K562 (cell line): ENCODE data around the gene OPRD1. TPM values are rescaled to one million over a fixed set of nuclear protein-coding genes. Genes with fewer than 3 reads are reported as not detected.
A peak's percentile ranks its signal among the peaks of the same experiment; 100 is the strongest.

Experiments
- BRCA1 ChIP-seq, 2 experiments: fragments of 450-650 bp in 1 of 2; sonication (generic) in 1 of 2; formaldehyde crosslinking in 1 of 2; IDR thresholded peaks; 2 replicates each; pipeline versions ENCODE4 v1.5.0 to v1.6.1; 2017 to 2020; ENCODE audit warnings: mild to moderate bottlenecking in 1 of 2, missing genetic modification reagents in 1 of 2
- CBX1 ChIP-seq: sonication (generic); IDR thresholded peaks from 2 replicates; pipeline ENCODE4 v1.6.1; 2016; ENCODE audit warnings: antibody characterized with exemption, low read depth, mild to moderate bottlenecking
- ELF2 ChIP-seq: fragments of 250-450 bp; sonication (Bioruptor Pico); IDR thresholded peaks from 2 replicates; pipeline ENCODE4 v1.5.0; 2021; ENCODE audit warnings: mild to moderate bottlenecking
- FOXK2 ChIP-seq, 2 experiments: fragments of 450-650 bp; IDR thresholded peaks in 1 of 2; conservative IDR thresholded peaks in 1 of 2; 2 replicates each; pipeline ENCODE4 v1.6.1; 2016; ENCODE audit warnings: low read depth in 2 of 2, mild to moderate bottlenecking in 1 of 2
- HDAC8 ChIP-seq: fragments of 450-650 bp; IDR thresholded peaks from 2 replicates; pipeline ENCODE4 v1.6.1; 2016; ENCODE audit warnings: mild to moderate bottlenecking, missing genetic modification characterization, moderate library complexity, missing compliant biosample characterization
- HMG20A ChIP-seq: fragments of 450-650 bp; formaldehyde crosslinking; conservative IDR thresholded peaks from 2 replicates; pipeline ENCODE4 v1.4.0; 2020; ENCODE audit warnings: mild to moderate bottlenecking, mixed read lengths
- HNRNPH1 ChIP-seq: fragments of 200-400 bp; formaldehyde crosslinking; optimal IDR thresholded peaks from 2 replicates; pipeline ENCODE3; 2017; ENCODE audit warnings: low read depth, mild to moderate bottlenecking, low read length, moderate library complexity
- IFI16 ChIP-seq: fragments of 250-450 bp; sonication (Bioruptor Pico); IDR thresholded peaks from 2 replicates; pipeline ENCODE4 v2.1.2; 2022; ENCODE audit warnings: mild to moderate bottlenecking, inconsistent platforms
- KAT8 ChIP-seq: fragments of 450-650 bp; IDR thresholded peaks from 2 replicates; pipeline ENCODE4 v1.6.1; 2016; ENCODE audit warnings: low read depth, mild to moderate bottlenecking
- MTA1 ChIP-seq: fragments of 450-650 bp; IDR thresholded peaks from 2 replicates; pipeline ENCODE4 v1.6.1; 2017; ENCODE audit warnings: borderline replicate concordance
- NCOA1 ChIP-seq: fragments of 450-650 bp; IDR thresholded peaks from 2 replicates; pipeline ENCODE4 v1.6.1; 2016; ENCODE audit warnings: low read depth
- NFATC3 ChIP-seq: fragments of 450-650 bp; IDR thresholded peaks from 2 replicates; pipeline ENCODE4 v1.6.1; 2017; ENCODE audit warnings: mild to moderate bottlenecking
- POLR3A ChIP-seq: IDR thresholded peaks from 2 replicates; pipeline ENCODE4 v1.6.1; 2011; ENCODE audit warnings: borderline replicate concordance, mild to moderate bottlenecking, moderate library complexity; ENCODE audit not compliant: insufficient read length, insufficient read depth; ENCODE audit errors: extremely low read depth
- SMAD3 ChIP-seq: fragments of 450-650 bp; formaldehyde crosslinking; conservative IDR thresholded peaks from 2 replicates; pipeline ENCODE4 v1.4.0; 2020; ENCODE audit warnings: mild to moderate bottlenecking
- SNIP1 ChIP-seq: fragments of 450-650 bp; IDR thresholded peaks from 2 replicates; pipeline ENCODE4 v1.7.1; 2017; ENCODE audit warnings: low read depth, mild to moderate bottlenecking
- TAF7 ChIP-seq: fragments of 450-650 bp; IDR thresholded peaks from 2 replicates; pipeline ENCODE4 v1.6.1; 2016; ENCODE audit warnings: missing genetic modification characterization, missing compliant biosample characterization
- TOE1 ChIP-seq, 2 experiments: fragments of 450-650 bp in 1 of 2; sonication (generic) in 1 of 2; formaldehyde crosslinking in 1 of 2; IDR thresholded peaks; 2 replicates each; pipeline versions ENCODE4 v1.7.1 to v1.8.0; 2016 to 2022; ENCODE audit warnings: borderline replicate concordance in 2 of 2, mild to moderate bottlenecking in 2 of 2, antibody characterized with exemption in 1 of 2, inconsistent platforms in 1 of 2, low read depth in 1 of 2, missing genetic modification reagents in 1 of 2, moderate library complexity in 1 of 2
- WHSC1 ChIP-seq: IDR thresholded peaks from one replicate; pipeline ENCODE4 v1.6.1; 2012; ENCODE audit warnings: low read length, control low read depth, inconsistent platforms
- ZBTB8A ChIP-seq: fragments of 450-650 bp; IDR thresholded peaks from 2 replicates; pipeline ENCODE4 v1.6.1; 2018; ENCODE audit warnings: mild to moderate bottlenecking, moderate library complexity; ENCODE audit not compliant: partially characterized antibody
- ZC3H11A ChIP-seq: IDR thresholded peaks from 2 replicates; pipeline ENCODE4 v1.6.1; 2012; ENCODE audit warnings: low read depth, low read length, improper control_type of control experiment
- ZKSCAN8 ChIP-seq: fragments of 200-800 bp; sonication (Bioruptor generic); IDR thresholded peaks from 2 replicates; pipeline ENCODE4 v1.6.1; 2016; ENCODE audit warnings: missing genetic modification characterization, missing compliant biosample characterization
- ZNF695 ChIP-seq: fragments of 450-650 bp; formaldehyde crosslinking; IDR thresholded peaks from 2 replicates; pipeline ENCODE4 v1.4.0; 2020; ENCODE audit warnings: mild to moderate bottlenecking, moderate library complexity
- polyA plus RNA-seq, 8 experiments: library from polyadenylated mRNA; depleted of rRNA in 4 of 8; stranded (reverse) in 5 of 8; unstranded in 3 of 8; fragments of >200 nt; fragmentation: Nextera tagmentation in 2 of 8; fragmentation: Illumina TruSeq in 1 of 8; extraction: Ambion mirVana in 2 of 8; extraction: Trizol in 1 of 8; gene quantifications; 2 replicates each; pipeline versions ENCODE4 v1.2.1 to v1.2.3, GENCODE V29; 2011 to 2014; ENCODE audit warnings: inconsistent platforms in 1 of 8, missing spikeins in 1 of 8
- total RNA-seq, 7 experiments: library from RNA; depleted of rRNA in 6 of 7; stranded (reverse); fragments of >200 nt in 6 of 7; fragmentation: Illumina TruSeq in 2 of 7; extraction: Trizol in 2 of 7; gene quantifications; 2 replicates each; pipeline versions ENCODE4 v1.2.1 to v1.2.3, GENCODE V29; 2011 to 2021; ENCODE audit warnings: low replicate concordance in 1 of 7
- TF ChIP-seq, protein P1 (sequence below): fragments of 250-450 bp; sonication (Bioruptor Pico); IDR thresholded peaks from 2 replicates; pipeline ENCODE4 v1.5.0; 2021; ENCODE audit warnings: mild to moderate bottlenecking, borderline replicate concordance
- TF ChIP-seq, protein P2 (sequence below): sonication (generic); formaldehyde crosslinking; IDR thresholded peaks from 2 replicates; pipeline ENCODE4 v1.5.0; 2020; ENCODE audit warnings: missing genetic modification reagents
- TF ChIP-seq, protein P3 (sequence below): fragments of 450-650 bp; IDR thresholded peaks from 2 replicates; pipeline ENCODE4 v1.6.1; 2016; ENCODE audit warnings: low read depth, mild to moderate bottlenecking, moderate library complexity
- TF ChIP-seq, protein P4 (sequence below): fragments of 250-450 bp; sonication (Bioruptor Pico); IDR thresholded peaks from 2 replicates; pipeline ENCODE4 v1.8.0; 2022; ENCODE audit warnings: moderate library complexity, mild to moderate bottlenecking, inconsistent platforms

The OPRD1 gene
- total and polyA plus RNA-seq, 9 of the 15 experiments (the other 6 are each of a cell fraction or from before 2014, with no cell fraction given) = under 0.01 to 0.03 (median under 0.01) TPM; not detected in 6

DNA sequence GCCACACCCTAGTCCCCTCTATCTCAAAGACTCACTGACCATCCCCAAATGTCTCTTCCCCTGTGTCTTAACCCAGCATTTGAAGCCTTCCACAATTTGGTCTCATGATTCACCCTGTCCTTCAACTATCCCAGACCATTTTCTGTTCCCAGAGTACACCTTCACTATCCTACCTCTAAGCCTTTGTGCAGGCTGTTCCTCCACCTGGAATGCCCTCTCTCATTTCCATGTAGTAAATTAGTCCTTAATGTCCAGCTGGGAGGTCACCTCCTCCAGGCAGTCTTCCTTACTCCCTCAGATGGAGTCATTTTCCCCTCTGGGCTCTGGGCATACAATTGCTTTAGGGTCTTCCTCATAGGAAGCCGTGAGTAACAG, 71.3 kb downstream of the OPRD1 start (continued):
- TF ChIP-seq WHSC1 = no peak
- no peak for TF ChIP-seq ZNF695 (CRISPR knock-in tag)
- TF ChIP-seq HDAC8 = 0 out of 2 replicates have a peak, but pooled peaks have one; percentile 9
- TF ChIP-seq SNIP1 = 0 out of 2 replicates have a peak, but pooled peaks have one; percentile 3
- no peak for TF ChIP-seq BRCA1 (IDR thresholded peaks at IDR 0.05)
- no peak for TF ChIP-seq BRCA1 (CRISPR knock-in tag; IDR thresholded peaks at IDR 0.05)
- peak; percentile 61; the same call in 1 of the 2 replicates for TF ChIP-seq CBX1
- TF ChIP-seq, protein P1, sequence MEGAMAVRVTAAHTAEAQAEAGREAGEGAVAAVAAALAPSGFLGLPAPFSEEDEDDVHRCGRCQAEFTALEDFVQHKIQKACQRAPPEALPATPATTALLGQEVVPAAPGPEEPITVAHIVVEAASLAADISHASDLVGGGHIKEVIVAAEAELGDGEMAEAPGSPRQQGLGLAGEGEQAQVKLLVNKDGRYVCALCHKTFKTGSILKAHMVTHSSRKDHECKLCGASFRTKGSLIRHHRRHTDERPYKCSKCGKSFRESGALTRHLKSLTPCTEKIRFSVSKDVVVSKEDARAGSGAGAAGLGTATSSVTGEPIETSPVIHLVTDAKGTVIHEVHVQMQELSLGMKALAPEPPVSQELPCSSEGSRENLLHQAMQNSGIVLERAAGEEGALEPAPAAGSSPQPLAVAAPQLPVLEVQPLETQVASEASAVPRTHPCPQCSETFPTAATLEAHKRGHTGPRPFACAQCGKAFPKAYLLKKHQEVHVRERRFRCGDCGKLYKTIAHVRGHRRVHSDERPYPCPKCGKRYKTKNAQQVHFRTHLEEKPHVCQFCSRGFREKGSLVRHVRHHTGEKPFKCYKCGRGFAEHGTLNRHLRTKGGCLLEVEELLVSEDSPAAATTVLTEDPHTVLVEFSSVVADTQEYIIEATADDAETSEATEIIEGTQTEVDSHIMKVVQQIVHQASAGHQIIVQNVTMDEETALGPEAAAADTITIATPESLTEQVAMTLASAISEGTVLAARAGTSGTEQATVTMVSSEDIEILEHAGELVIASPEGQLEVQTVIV = no peak
- no peak for TF ChIP-seq SMAD3 (CRISPR knock-in tag)
- no peak for TF ChIP-seq ELF2 (CRISPR knock-in tag)
- TF ChIP-seq, protein P2, sequence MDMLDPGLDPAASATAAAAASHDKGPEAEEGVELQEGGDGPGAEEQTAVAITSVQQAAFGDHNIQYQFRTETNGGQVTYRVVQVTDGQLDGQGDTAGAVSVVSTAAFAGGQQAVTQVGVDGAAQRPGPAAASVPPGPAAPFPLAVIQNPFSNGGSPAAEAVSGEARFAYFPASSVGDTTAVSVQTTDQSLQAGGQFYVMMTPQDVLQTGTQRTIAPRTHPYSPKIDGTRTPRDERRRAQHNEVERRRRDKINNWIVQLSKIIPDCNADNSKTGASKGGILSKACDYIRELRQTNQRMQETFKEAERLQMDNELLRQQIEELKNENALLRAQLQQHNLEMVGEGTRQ (CRISPR knock-in tag) = no peak
- TF ChIP-seq IFI16 = 0 out of 2 replicates have a peak, but pooled peaks have one; percentile 49
- TF ChIP-seq NCOA1 = no peak
- no peak; a peak in 1 of 4 replicates for TF ChIP-seq FOXK2 (conservative IDR thresholded peaks at IDR 0.05 in 1 of 2, IDR thresholded peaks at IDR 0.05 in 1 of 2; ENCODE audit: low read depth in 2 of 2)
- TF ChIP-seq ZBTB8A = no peak
- 0 out of 2 replicates have a peak, but pooled peaks have one; percentile 24 for TF ChIP-seq NFATC3
- TF ChIP-seq HMG20A (CRISPR knock-in tag) = no peak
- TF ChIP-seq ZC3H11A = no peak
- no peak for TF ChIP-seq ZKSCAN8 (CRISPR knock-in tag)
- no peak for TF ChIP-seq TOE1 (IDR thresholded peaks at IDR 0.05; ENCODE audit: borderline replicate concordance)
- no peak for TF ChIP-seq TOE1 (CRISPR knock-in tag; IDR thresholded peaks at IDR 0.05; ENCODE audit: borderline replicate concordance, low read depth)
- TF ChIP-seq, protein P3, sequence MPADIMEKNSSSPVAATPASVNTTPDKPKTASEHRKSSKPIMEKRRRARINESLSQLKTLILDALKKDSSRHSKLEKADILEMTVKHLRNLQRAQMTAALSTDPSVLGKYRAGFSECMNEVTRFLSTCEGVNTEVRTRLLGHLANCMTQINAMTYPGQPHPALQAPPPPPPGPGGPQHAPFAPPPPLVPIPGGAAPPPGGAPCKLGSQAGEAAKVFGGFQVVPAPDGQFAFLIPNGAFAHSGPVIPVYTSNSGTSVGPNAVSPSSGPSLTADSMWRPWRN = no peak
- no peak for TF ChIP-seq HNRNPH1
- TF ChIP-seq, protein P4, sequence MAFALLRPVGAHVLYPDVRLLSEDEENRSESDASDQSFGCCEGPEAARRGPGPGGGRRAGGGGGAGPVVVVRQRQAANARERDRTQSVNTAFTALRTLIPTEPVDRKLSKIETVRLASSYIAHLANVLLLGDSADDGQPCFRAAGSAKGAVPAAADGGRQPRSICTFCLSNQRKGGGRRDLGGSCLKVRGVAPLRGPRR (CRISPR knock-in tag) = 0 out of 2 replicates have a peak, but pooled peaks have one; percentile 82
- TF ChIP-seq MTA1 = no peak
- no peak for TF ChIP-seq KAT8
- TF ChIP-seq POLR3A = no peak
- 0 out of 2 replicates have a peak, but pooled peaks have one; percentile 11 for TF ChIP-seq TAF7
